GM23248 (cell line): Measurements from ENCODE around the gene ANKRD55.

ENCODE experiments used
- EZH2 ChIP-seq: fragments of 200-600 bp; sonication (generic); IDR thresholded peaks from 2 replicates; pipeline ENCODE4 v1.6.1; 2018; ENCODE audit warnings: antibody characterized with exemption, mild to moderate bottlenecking; ENCODE audit not compliant: insufficient read depth, poor library complexity, severe bottlenecking
- EZH2phosphoT487 ChIP-seq: fragments of 200-600 bp; sonication (generic); IDR thresholded peaks from 2 replicates; pipeline ENCODE4 v1.6.1; 2018; ENCODE audit warnings: antibody characterized with exemption, moderate library complexity, mild to moderate bottlenecking, low read depth; ENCODE audit not compliant: insufficient read depth

DNA sequence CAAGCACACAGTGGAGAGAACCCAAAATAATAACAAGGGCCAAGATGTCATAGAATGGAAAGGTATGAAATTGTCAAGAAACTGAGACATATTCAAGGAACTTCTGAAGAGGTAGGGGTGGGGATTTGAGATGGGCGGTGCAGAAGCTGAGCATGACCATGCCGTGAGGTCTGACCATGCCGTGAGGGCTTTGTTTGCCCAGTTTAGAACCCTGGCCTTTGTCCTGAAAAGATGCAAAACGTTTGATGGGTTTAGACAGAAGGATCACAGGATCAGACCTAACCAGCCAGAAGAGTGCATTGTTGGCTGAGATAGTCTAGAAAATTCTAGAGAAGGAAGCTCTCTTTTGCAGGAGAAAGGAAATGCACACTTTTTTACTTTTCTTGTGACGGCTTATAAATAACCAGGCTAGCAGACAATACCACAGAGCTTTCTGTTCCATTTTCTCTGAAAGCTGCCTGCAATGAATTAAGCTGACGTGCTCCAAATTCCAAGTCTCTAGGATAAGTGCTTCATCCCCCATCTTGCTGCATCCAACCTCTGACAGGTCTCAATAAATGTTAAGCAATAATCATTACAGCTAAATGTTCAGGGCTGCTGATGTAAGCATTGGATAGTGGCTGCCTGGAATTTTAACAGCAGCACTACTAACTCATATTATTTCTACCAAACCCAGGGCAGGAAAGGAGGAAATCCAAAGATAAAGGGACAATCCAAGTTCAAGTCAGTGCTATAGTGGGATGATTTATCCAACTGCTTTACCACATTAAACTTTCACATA, 127.4 kb downstream of the ANKRD55 start:
- TF ChIP-seq EZH2phosphoT487: no peak
- TF ChIP-seq EZH2: no peak
